ENCODE measurements around the gene ADAMTS8.

The ADAMTS8 gene

GRCh38 chr11:130409594-130410388, 18.6 kb downstream of the ADAMTS8 start:
- ChIA-PET CTCF (interaction anchor here (1.2 to 1.5 kb wide), 4 partner anchors 22 to 485 kb away, joined by 3 to 6 read pairs (median 4); no protein-coding TSS in a partner anchor), POLR2A (interaction anchor here (0.5 kb wide), 1 partner anchor 406 kb away, joined by 3 read pairs; no protein-coding TSS in a partner anchor)
- no peak for TF ChIP-seq CTCF (IDR thresholded peaks at IDR 0.05; ENCODE audit: insufficient read depth, low read length, missing control alignments)
- no peak for DNase-seq (ENCODE audit: low read depth, low spot score)
- H3K4me3 ChIP-seq (ENCODE audit: low read depth, low read length): no peak overlapping the region

GRCh38 chr11:130408901-130409300, 19.5 kb downstream of the ADAMTS8 start:
- TF ChIP-seq CTCF (IDR thresholded peaks at IDR 0.05; ENCODE audit: insufficient read depth, low read length, missing control alignments): no peak
- H3K4me3 ChIP-seq (ENCODE audit: low read depth, low read length): no peak overlapping the region
- ChIA-PET POLR2A (no interaction called here), CTCF (interaction anchor here (1.2 to 1.5 kb wide), 3 partner anchors 196 to 485 kb away, joined by 3 to 6 read pairs (median 4); no protein-coding TSS in a partner anchor)
- no peak for DNase-seq (ENCODE audit: low read depth, low spot score)

GRCh38 chr11:130408401-130408890, 20.0 kb downstream of the ADAMTS8 start:
- TF ChIP-seq CTCF (IDR thresholded peaks at IDR 0.05; ENCODE audit: insufficient read depth, low read length, missing control alignments): no peak
- DNase-seq (ENCODE audit: low read depth, low spot score): no peak
- CTCF ChIA-PET: interaction anchor here (0.6 to 1.4 kb wide), 6 partner anchors 18 to 508 kb away, joined by 3 to 5 read pairs (median 3); partner anchors contain the start of gene SNX19
- H3K4me3 ChIP-seq (ENCODE audit: low read depth, low read length): no peak overlapping the region
- POLR2A ChIA-PET: no interaction called here

GRCh38 chr11:130407978-130408377, 20.4 kb downstream of the ADAMTS8 start:
- peak; percentile 19 for DNase-seq (ENCODE audit: low read depth, low spot score)
- POLR2A ChIA-PET: no interaction called here
- H3K4me3 ChIP-seq (ENCODE audit: low read depth, low read length): no peak overlapping the region
- TF ChIP-seq CTCF (IDR thresholded peaks at IDR 0.05; ENCODE audit: insufficient read depth, low read length, missing control alignments): no peak
- CTCF ChIA-PET: interaction anchor here (0.6 to 1.1 kb wide), 5 partner anchors 18 to 509 kb away, joined by 3 to 5 read pairs (median 3); partner anchors contain the start of gene SNX19

- POLR2A ChIA-PET: no interaction called here
- no peak overlapping the region for H3K4me3 ChIP-seq (ENCODE audit: low read depth, low read length)
- CTCF ChIA-PET: interaction anchor here (1.3 kb wide), 2 partner anchors 15 to 21 kb away, joined by 3 to 4 read pairs; no protein-coding TSS in a partner anchor
- DNase-seq (ENCODE audit: low read depth, low spot score): no peak
- TF ChIP-seq CTCF (IDR thresholded peaks at IDR 0.05; ENCODE audit: insufficient read depth, low read length, missing control alignments): no peak
Observed at GRCh38 chr11:130405428-130405827, 23.0 kb downstream of the ADAMTS8 start.

GRCh38 chr11:130404727-130405126, 23.7 kb downstream of the ADAMTS8 start:
- POLR2A ChIA-PET: no interaction called here

More at GRCh38 chr11:130404727-130405126, 23.7 kb downstream of the ADAMTS8 start:
- CTCF ChIA-PET: interaction anchor here (0.6 to 1.3 kb wide), 3 partner anchors 9 to 22 kb away, joined by 3 read pairs; no protein-coding TSS in a partner anchor
- H3K4me3 ChIP-seq (ENCODE audit: low read depth, low read length): no peak overlapping the region
- no peak for TF ChIP-seq CTCF (IDR thresholded peaks at IDR 0.05; ENCODE audit: insufficient read depth, low read length, missing control alignments)
- no peak for DNase-seq (ENCODE audit: low read depth, low spot score)

All from AG04449 (cell line).